ENCODE measurements around the gene HACL1. TPM values are rescaled to one million over a fixed set of nuclear protein-coding genes. Genes with fewer than 3 reads are reported as not detected.

The HACL1 gene
- total RNA-seq, 1 donor from 2014 or later: 12.6 TPM

Other genes with a start within 250 kb of the HACL1 start
- 11.7 TPM for gene METTL6, start 174.0 kb downstream of the HACL1 start, total RNA-seq
- gene EAF1, start 174.0 kb downstream of the HACL1 start, total RNA-seq: 10.3 TPM
- 41.7 TPM for gene COLQ, start 79.9 kb downstream of the HACL1 start, total RNA-seq
- gene BTD, start 176 bp upstream of the HACL1 start, total RNA-seq: 7.7 TPM
- 23.5 TPM for gene ANKRD28, start 196.4 kb upstream of the HACL1 start, total RNA-seq

Measured in cardiac septum (tissue), 1 donor.